ENCODE measurements around the gene UTP15. TPM values are rescaled to one million over a fixed set of nuclear protein-coding genes. Genes with fewer than 3 reads are reported as not detected.
A peak's percentile ranks its signal among the peaks of the same experiment; 100 is the strongest.

The UTP15 gene
- total RNA-seq, 4 donors from 2014 or later, result 6.9 to 54.5 (median 13.7) TPM

DNA sequence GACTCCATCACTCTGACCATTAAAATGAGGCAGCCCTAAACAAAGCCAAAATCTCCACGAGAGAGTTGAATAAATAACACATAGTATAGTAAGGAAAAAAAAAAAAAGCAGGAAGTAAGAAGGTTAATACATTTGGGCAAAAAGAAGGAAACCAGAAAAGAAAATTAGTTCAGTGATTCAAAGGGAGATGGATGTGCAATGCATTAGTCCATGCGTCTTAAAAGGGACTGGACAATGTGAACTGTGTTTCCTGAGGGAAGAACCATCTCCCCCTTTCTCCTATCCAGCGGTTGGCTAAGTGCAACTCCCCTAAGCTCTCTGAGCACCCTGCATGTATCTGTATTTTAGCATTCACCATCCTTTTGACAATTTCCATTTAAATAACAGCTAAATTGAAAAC is 1.5 kb upstream of the UTP15 start:
- TF ChIP-seq, protein P1, sequence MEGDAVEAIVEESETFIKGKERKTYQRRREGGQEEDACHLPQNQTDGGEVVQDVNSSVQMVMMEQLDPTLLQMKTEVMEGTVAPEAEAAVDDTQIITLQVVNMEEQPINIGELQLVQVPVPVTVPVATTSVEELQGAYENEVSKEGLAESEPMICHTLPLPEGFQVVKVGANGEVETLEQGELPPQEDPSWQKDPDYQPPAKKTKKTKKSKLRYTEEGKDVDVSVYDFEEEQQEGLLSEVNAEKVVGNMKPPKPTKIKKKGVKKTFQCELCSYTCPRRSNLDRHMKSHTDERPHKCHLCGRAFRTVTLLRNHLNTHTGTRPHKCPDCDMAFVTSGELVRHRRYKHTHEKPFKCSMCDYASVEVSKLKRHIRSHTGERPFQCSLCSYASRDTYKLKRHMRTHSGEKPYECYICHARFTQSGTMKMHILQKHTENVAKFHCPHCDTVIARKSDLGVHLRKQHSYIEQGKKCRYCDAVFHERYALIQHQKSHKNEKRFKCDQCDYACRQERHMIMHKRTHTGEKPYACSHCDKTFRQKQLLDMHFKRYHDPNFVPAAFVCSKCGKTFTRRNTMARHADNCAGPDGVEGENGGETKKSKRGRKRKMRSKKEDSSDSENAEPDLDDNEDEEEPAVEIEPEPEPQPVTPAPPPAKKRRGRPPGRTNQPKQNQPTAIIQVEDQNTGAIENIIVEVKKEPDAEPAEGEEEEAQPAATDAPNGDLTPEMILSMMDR (IDR thresholded peaks at IDR 0.05), result no peak
- no peak for TF ChIP-seq POLR2A (IDR thresholded peaks at IDR 0.05)
- Histone ChIP-seq H3K4me1 (peaks cover 9% of the 10 kb centered on the region in 2 donors), H3K27me3 (no peaks in the 10 kb centered on the region), H3K27ac (peak overlapping the region; percentile 86 to 88), H3K36me3 (no peaks in the 10 kb centered on the region), H3K4me3 (peak overlapping the region; percentile 63 to 79), H3K9me3 (no peaks in the 10 kb centered on the region)
- DNase-seq, result no peak
- intact Hi-C loops (cut with DNase I; ENCODE audit: low total_unique reads), result no loop called here

DNA sequence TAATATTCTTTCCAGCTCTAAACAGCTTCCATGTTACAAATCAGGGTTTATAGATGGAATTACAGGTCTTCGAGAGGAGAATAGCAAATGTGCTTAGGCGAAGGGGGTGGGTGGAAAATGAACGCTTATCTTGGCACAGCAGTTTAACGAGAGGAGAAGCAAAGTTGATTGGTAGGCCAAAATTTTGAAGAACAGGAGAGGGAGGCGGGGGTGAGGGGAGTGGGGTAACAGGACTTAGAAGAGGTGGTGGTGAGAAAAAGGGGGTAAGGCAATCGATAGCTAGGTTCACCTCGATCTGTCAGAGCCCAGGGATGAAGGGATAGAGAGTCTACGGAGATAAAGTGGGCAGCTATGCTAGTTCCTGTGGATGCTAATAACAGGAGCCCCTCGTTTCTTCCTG is 868 bp upstream of the UTP15 start:
- peak overlapping the region; percentile 86 to 88 for H3K27ac ChIP-seq
- no peaks in the 10 kb centered on the region for H3K36me3 ChIP-seq
- intact Hi-C loops (cut with DNase I; ENCODE audit: low total_unique reads), result no loop called here
- no peaks in the 10 kb centered on the region for H3K9me3 ChIP-seq
- H3K27me3 ChIP-seq, result no peaks in the 10 kb centered on the region
- TF ChIP-seq, protein P1 (IDR thresholded peaks at IDR 0.05), result no peak
- no peak for TF ChIP-seq POLR2A (IDR thresholded peaks at IDR 0.05)
- peaks cover 9% of the 10 kb centered on the region in 2 donors for H3K4me1 ChIP-seq
- DNase-seq, result no peak
- H3K4me3 ChIP-seq, result peak overlapping the region; percentile 63 to 79

DNA sequence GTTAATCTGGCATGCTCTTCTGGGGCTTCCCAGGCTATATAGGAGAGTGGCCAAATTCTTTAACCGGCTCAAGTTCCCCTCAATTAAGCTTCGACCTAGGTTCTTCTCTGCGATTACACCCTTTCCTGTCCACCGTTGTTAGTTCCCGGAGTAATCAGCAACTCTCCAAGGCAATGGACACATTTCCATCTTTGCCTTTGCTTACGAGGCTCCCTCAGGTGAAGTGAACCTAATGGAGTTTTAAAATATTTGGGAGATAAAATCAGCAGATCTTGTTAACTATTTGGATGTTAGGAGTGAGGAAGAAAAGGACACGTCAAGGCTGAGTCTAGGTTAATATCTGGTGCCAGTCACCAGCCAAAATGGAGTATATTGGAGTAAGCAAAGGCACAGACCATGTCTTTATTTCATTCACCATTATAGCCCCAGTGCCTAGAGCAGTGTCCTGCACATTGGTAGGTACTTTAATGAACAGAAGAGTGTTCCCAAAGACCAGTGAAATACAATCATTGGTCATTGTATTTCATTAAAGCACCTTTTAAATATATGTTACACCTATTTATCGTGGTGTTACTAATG is 515 bp downstream of the UTP15 start:
- TF ChIP-seq POLR2A (IDR thresholded peaks at IDR 0.05), result no peak
- TF ChIP-seq, protein P1 (IDR thresholded peaks at IDR 0.05), result no peak
- Histone ChIP-seq H3K27ac (peak overlapping the region; percentile 86 to 88), H3K27me3 (no peaks in the 10 kb centered on the region), H3K9me3 (no peaks in the 10 kb centered on the region), H3K36me3 (no peaks in the 10 kb centered on the region), H3K4me3 (peak overlapping the region; percentile 63 to 79), H3K4me1 (peaks cover 9% of the 10 kb centered on the region in 2 donors)
- DNase-seq, result no peak
- intact Hi-C loops (cut with DNase I; ENCODE audit: low total_unique reads), result no loop called here

DNA sequence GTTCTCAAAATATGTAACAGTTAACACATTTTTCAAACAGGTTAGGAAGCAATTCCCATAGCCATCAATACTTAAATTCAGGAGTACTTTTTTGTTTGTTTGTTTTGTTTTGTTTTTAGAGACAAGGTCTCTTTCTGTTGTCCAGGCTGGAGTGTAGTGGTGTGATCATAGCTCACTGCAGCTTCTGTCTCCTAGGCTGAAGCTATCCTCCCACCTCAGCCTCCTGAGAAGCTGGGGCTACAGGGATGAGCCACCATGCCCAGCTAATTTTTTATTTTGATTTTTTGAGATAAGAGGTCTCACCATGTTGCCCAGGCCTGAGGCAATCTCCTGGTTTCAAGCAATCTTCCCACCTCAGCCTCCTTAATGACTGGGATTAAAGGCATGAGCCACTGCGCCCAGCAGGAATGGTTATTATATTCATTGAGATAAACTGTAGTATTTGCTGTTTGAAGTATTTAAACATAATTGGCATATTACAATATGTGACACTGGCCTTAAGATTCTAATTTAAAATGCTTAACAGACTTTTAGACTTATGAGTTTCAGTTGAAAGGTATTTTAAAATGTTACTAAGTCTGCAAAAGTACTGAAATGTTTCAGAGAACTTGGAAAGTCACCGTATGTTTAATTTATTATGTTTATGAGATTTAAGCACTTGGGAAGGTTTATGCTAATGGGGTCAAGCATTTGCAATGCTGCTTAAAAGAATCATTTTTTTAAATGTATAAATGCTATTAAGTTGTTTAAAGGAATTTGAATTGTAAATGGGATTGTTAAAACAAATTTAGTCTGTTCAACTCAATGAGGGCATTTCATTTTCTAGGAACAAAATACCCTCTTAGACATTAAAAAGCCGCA is 17.0 kb downstream of the UTP15 start:
- Histone ChIP-seq H3K27me3 (no peaks in the 10 kb centered on the region), H3K9me3 (no peaks in the 10 kb centered on the region), H3K27ac (no peak overlapping the region), H3K36me3 (no peaks in the 10 kb centered on the region), H3K4me1 (no peaks in the 10 kb centered on the region), H3K4me3 (no peak overlapping the region)
- no peak for DNase-seq
- intact Hi-C loops (cut with DNase I; ENCODE audit: low total_unique reads), result no loop called here
- TF ChIP-seq, protein P1 (IDR thresholded peaks at IDR 0.05), result no peak
- TF ChIP-seq POLR2A (IDR thresholded peaks at IDR 0.05), result no peak

DNA sequence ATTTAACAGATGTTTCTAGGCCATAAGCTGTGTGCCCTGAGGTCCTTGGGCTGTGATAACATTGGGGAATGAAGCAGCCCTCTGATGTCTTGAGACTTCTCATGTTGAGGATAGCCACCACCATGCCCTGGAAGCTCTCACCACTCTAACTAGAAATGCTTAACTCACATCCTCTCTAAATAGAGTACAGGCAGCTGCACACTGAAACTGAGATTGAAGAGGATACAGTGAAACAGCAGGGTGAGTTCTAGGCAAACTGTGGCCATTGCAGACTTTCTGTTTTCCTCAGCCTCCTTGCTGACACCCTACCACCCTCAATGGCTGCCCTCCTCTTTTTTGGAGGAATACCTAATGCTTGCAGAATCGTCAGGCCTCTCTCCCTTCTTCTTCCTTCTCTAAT is 22.4 kb downstream of the UTP15 start:
- intact Hi-C loops (cut with DNase I; ENCODE audit: low total_unique reads), result loop anchor here (5.0 kb wide), 1 partner anchor 199 kb away; no protein-coding TSS in a partner anchor
- H3K9me3 ChIP-seq, result no peaks in the 10 kb centered on the region
- H3K4me1 ChIP-seq, result no peaks in the 10 kb centered on the region

More for the DNA sequence above, 22.4 kb downstream of the UTP15 start:
- no peak overlapping the region for H3K4me3 ChIP-seq
- no peak for TF ChIP-seq POLR2A (IDR thresholded peaks at IDR 0.05)
- TF ChIP-seq, protein P1 (IDR thresholded peaks at IDR 0.05), result no peak
- H3K27me3 ChIP-seq, result no peaks in the 10 kb centered on the region
- no peak for DNase-seq
- H3K27ac ChIP-seq, result no peak overlapping the region
- no peaks in the 10 kb centered on the region for H3K36me3 ChIP-seq
